ENCODE measurements around the gene PLEKHM3.

DNA sequence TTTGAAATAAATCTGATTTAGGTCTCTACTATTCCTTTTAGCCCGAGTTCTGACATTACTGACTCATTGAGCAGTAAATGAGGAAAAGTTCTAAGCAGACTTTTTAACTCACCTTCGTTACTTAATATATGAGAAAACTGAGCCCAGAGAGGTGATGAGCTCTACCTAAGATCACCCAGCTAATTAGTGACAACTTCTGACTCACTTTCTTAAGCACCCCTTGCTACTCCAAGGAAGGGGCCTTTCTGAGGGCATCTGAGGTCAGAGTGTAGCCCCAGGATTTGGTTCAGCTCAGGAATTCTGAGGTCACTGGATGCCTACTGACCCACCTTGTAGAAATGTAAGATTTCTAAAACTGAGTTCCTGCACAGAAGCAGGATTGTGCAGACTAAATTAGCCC, 153.4 kb downstream of the PLEKHM3 start:
- TF ChIP-seq, protein P1, sequence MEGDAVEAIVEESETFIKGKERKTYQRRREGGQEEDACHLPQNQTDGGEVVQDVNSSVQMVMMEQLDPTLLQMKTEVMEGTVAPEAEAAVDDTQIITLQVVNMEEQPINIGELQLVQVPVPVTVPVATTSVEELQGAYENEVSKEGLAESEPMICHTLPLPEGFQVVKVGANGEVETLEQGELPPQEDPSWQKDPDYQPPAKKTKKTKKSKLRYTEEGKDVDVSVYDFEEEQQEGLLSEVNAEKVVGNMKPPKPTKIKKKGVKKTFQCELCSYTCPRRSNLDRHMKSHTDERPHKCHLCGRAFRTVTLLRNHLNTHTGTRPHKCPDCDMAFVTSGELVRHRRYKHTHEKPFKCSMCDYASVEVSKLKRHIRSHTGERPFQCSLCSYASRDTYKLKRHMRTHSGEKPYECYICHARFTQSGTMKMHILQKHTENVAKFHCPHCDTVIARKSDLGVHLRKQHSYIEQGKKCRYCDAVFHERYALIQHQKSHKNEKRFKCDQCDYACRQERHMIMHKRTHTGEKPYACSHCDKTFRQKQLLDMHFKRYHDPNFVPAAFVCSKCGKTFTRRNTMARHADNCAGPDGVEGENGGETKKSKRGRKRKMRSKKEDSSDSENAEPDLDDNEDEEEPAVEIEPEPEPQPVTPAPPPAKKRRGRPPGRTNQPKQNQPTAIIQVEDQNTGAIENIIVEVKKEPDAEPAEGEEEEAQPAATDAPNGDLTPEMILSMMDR (IDR thresholded peaks at IDR 0.05; ENCODE audit: insufficient read depth, low read length, poor library complexity, severe bottlenecking) = no peak
- TF ChIP-seq EZH2phosphoT487 (conservative IDR thresholded peaks at IDR 0.05; ENCODE audit: low read length) = no peak
